GM19438 (cell line): ENCODE measurements around the gene OBSCN.

ENCODE experiments used
- ATAC-seq: cut with Tn5 transposase; IDR thresholded peaks from one replicate; pipeline ENCODE4 v1.9.1; 2021; ENCODE audit warnings: low read depth; ENCODE audit not compliant: unreplicated experiment

The OBSCN gene

DNA sequence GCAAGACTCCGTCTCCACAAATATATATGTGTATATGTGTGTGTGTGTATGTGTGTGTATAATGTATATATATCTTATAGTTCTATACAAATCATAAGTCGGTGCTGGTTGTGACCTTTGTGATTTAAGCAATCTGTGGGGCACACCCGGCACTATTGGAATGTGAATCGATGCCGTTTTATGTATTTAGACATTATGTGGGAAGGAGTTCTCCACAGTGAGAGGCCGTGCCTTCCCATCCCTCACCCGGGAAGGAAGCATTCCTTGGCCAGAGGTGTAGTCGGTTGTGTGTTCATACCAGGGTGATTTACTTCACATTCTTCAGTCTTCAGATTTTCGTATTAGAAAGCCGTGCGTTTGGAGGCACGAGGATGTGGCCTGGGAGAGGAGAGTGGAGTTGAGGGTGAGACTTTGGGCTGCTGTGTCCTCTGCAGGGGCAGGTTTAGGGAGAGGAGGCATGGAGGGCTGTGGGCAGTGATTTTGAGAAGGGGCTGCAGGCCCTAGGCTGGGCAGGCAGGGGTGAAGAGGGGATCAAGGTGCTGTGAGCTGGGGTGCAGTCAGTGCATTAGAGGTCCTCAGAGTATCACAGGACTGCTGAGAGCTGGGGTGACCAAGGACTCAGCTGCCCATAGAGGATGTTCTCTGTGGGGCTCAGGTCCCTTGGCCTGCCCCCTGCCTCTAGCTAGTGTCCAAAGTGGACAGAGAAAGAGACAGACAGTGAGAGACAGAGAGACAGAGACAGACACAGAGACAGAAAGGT is 141.0 kb downstream of the OBSCN start:
- no peak for ATAC-seq

DNA sequence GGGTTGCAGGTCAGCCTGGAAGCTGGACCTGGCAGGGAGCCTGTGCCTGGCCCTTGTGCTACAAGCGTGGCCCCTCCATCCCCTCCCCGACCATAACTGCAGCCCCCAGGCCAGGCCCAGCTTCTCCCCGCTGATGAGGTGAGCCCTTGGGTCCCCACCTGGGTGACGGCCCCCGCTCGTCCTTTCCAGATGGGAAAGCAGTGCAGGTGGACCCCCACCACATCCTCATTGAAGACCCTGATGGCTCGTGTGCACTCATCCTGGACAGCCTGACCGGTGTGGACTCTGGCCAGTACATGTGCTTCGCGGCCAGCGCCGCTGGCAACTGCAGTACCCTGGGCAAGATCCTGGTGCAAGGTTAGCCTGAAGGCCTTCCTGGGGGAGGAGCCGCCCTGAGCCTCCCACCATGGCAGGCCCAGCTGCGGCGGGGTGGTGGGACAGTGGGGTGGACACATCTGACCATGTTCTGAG is 141.9 kb downstream of the OBSCN start:
- ATAC-seq: no peak

DNA sequence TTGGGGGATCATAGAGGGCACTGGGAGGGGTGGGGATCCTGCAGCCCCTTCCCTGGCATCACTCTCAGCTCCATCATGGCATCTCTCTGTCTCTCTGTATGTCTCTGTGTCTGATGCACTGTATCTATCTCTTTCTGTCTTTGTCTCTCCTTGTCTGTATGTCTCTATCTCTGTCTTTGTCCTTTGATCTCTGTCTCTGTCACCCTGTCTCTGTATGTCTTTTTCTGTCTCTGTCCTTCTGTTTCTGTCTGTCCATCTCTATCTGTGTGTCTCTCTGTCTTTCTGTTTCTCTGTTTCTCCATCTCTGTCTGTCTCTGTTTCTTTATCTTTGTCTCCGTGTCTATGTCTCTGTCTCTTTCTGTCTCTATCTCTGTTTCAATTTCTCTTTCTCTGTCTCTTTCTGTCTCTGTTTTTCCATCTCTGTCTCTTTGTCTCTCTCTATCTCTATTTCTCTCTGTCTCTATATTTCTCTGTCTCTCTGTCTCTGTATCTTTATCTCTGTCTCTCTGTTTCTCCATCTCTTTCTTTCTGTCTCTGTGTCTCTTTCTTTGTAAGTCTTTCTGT is 142.4 kb downstream of the OBSCN start:
- no peak for ATAC-seq

DNA sequence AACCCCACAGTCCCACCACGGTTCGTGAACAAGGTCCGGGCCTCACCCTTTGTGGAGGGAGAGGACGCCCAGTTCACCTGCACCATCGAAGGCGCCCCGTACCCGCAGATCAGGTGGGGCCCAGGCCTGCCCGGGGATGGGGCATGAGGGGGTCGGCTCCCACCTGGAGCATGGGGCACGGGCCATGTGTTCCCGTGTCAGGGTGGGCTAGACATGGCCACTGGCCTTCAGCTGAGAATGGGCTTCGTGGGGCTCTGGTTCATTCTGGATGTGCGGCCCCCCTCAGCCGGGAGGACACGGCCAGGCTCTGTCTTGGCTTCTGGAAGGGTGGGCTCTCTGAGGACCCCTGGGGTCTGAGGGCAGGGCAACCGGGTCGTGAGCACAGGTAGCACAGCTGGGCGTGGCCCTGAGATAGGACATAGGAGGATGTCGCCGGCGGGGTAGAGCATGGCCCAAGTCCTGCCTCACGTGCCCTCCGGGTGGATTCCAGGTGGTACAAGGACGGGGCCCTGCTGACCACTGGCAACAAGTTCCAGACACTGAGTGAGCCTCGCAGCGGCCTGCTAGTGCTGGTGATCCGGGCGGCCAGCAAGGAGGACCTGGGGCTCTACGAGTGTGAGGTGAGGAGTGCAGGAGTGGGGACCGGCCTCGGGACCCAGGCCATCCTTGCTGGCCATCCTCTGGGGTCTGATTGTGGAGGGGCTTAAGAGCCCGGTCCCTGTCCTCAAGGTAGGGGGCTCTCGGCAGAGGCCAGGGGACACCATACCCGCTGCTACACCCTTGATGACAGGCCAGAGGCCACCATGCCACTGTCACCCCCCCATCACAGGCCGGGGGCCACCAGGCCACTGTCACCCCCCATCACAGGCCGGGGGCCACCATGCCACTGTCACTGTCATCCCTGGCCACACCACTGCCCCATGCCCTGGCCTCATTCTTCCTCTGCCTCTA is 143.3 kb downstream of the OBSCN start:
- ATAC-seq: no peak

DNA sequence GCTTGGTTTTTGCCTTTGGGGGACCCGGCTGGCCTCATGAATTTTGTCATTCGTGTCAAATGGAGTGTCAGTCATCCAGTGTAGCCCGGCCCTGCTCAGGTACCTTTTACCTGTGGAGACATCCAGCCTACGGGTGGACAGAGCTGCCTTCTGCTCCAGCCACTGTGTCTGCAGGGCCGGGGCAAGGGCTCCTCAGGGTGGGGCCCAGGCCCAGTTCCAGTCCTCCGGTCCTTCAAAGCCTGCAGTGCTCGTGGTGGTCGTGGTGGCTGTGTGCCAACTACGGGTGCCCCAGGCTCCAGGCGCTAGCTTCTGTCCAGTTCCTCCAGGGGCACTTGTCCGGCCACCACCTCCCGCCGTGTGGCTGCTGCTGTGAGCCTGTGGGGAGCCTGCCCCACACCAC is 144.0 kb downstream of the OBSCN start:
- no peak for ATAC-seq

DNA sequence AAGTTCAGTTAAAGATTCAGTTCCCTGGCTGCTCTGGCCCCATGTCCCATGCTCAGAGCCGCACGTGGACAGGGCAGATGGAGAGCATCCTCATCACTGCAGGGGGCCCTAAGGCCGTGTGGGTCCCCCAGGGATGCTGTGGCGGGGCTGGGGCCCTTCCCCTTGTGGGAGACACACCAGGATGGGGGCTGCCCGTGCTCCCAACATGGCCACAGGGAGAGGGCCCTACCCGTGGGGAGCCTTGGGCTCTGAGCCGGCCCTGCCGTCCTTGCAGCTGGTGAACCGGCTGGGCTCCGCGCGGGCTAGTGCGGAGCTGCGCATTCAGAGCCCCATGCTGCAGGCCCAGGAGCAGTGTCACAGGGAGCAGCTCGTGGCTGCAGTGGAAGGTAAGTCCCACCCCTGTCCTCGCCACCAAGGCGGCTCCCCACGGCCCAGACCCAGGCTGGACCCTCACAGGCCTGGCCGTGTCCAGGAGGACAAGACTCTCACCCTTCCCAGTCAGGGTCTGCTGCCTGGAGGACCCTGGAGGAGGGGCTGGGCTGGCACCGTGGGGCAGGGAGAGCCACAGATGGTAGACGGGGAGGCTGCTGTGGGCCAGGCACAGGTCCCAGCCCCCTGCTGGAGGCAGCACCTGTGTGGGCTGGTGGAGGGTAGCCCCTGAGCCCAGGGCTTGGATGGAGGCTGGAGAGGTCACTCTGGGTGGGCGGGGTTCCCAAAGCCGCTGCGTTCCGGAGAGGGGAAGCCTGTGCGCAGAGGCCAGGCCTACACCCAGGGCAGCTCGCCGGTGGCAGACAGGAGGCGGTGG is 145.0 kb downstream of the OBSCN start:
- ATAC-seq: no peak

DNA sequence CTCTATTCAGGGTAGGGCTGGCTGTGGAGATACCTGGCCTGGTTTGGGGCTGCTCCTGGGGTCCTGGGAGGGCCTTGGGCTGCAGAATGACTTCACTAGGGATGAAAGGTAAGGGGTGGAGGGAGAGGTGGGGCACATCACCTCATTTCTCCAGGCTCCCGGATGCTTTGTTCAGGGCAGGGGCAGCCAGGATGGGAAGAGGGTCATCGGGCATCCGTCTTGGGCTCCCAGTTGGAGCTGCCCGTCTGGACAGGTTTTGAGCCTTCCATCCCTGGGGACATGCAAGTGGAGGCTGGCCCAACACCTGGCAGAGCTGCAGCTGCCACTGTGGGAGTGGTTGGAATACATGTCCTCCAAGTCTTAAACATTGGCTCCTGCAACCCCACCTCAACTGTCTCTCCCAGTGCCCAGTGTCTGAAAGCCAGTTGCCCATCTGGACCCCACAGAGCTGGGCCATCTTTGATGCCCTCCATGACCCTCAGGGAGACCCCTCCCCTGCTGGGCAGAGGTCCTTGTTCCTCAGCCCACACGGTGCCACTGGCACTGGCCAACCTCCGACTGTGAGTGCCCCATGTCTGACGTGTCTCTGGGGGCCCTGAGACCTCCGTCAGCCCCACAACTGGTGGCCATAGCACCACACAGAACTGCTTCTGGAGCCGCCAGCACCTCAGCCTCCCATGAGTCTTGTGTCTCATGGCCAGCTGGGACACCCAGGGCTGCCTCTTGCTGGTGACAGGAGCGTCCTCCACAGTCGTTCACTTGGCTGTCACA is 145.9 kb downstream of the OBSCN start:
- no peak for ATAC-seq

DNA sequence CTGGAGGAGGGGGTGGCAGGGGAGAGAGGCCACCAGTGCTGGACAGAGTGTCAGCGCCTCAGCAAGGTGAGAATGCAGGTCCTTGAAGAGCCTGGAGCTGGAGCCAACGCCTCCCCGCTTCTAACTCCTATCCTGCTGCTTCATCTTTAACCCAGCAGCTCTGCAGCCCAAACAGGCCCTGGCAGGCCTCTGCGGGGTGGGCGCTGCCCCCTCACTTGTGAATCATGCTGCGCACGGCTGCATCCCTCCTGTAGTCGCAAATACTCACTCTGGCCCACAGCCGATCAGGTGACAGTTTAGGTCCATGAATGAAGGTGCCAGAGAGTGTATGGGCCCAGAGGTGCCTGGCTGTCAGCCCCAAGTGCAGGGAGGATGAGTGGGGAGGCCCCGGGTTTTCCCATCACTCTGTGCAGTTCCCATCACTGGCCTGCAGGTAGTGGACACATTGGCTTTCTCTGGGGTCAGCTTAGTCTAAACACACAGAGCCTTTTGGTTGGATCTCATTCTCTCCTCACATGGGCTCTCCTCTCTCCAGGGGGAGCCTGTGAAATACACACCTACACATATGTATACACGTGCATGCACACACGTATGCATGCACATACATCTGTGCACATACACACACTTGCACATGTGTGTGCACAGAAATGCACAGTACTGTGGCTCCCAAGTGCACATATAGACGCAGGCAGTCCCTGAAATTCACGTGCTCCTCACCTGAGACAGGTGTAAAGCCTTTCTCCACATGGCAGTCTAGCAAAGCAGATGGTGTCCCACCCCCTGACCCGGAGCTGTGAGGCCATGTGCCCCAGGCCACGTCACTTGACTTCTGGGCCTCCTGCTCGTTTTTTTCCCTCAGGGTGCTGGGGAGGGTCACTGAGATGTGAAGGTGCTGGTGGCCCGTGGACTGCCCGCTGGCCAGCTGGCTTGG is 146.8 kb downstream of the OBSCN start:
- ATAC-seq: no peak

DNA sequence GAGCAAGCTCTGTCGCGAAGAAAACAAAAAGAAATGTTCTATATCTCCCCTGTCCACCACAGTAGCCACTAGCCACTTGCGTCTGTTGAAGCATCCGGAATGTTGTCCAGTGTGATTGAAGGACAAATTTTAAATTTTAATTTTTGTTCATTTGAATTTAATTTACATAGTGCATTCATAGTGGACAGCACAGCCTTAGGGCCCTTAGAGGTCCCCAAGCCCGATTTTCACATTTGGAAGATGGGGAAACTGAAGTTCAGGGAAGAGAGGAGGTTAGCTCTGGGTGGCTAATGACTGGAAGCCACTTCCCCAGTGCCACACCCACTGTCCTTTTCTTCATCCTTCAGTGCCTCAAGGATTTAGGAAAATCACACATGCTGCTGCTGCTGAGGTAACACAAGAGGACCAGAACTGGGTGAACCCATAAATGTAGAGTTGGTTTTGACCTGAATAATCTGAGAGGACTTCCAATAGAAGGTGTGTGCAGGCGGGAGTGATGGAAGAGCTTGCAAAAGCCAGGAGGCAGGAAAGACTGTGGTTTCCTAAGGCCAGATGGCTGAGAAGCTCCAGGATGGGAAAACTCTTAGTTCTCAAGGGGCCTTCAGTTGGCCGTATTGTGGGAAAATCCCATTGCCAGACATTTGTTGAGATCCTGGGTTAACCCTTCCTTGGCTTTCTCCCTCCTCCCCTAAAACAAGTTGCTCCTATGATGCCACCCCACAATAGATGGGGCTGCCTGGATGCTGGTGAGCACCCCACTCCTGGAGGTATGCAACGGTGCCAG is 149.2 kb downstream of the OBSCN start:
- no peak for ATAC-seq

DNA sequence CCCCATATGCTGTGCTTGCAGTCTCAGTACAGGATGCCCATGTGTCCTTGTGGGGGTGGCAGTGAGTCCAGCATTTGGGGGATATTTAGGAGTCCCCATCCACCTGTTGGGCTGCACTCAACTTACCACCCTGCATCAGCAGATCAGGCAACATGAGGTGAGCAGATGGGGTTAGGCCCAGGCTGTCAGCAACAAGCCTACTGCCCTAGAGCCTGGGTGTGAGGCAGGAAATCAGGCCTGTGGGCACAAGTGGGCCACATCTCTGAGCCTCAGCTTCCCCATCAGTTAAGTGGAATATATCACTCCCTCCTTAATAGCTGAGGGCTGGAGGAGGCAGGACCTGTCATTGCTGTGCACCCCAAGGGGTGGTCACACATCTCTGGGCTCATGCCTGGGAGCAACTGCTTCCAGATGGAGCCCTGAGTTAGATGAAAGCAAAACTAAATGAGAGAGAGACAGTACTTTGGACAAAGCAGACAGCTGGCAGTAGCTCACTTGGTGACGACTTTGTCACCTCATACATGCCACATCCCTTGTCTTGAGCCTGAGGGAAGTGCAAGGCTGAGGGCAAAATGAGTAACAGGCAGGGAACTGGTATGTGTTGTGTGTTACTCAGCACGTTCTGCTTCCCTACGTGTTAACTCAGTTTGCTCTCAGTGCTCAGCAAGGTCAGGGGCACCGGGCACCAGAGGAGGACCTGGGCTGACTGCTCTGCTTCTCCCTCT is 150.4 kb downstream of the OBSCN start:
- no peak for ATAC-seq

DNA sequence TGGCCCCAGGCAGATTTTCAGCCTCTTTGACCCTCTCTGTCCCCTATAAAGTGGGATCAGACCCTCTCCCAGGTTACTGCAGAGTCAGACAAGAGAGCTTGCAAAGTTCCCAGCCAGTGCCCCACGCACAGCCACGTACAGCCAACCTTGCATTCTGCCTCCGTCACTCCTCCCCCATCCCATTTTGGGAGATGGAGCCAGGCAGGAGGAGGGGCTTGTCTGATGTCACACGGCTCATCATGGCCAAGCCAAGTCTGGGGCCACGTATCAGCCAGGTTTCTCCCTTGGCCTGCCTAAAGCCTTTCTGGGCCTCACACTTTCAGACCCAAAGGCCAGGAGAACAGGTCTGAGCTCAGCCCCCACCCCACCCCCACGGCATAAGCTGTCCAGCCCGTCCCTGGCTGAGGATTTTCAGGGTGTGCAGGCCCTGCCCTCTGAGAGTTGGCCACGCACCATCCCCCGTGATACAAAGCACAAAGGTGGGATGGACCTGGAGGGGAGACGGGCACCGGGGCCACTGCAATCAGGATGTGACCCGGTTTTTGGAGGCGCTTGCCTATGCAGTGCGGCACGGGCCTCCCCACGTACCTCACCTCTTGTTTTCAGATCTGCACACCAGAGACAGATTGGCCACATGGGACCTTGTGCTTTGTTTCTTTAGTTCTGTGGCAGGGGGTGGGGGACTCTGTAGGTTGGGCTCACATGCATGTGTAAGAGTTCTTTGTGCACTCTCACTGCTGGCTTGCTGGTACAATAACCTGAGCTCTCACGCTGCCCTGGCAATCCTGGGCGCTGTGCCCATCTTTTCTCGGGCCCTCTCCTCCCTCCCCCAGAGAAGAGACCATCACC is 151.1 kb downstream of the OBSCN start:
- no peak for ATAC-seq

DNA sequence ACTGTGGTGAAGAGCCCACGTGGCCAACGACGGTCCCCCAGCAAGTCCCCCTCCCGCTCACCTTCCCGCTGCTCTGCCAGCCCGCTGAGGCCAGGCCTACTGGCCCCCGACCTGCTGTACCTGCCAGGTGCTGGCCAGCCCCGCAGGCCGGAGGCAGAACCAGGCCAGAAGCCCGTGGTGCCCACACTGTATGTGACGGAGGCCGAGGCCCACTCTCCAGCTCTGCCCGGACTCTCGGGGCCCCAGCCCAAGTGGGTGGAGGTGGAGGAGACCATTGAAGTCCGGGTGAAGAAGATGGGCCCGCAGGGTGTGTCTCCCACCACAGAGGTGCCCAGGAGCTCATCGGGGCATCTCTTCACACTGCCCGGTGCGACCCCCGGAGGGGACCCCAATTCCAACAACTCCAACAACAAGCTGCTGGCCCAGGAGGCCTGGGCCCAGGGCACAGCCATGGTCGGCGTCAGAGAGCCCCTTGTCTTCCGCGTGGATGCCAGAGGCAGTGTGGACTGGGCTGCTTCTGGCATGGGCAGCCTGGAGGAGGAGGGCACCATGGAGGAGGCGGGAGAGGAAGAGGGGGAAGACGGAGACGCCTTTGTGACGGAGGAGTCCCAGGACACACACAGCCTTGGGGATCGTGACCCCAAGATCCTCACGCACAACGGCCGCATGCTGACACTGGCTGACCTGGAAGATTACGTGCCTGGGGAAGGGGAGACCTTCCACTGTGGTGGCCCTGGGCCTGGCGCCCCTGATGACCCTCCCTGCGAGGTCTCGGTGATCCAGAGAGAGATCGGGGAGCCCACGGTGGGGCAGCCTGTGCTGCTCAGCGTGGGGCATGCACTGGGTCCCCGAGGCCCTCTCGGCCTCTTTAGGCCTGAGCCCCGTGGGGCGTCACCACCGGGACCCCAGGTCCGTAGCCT is 152.0 kb downstream of the OBSCN start:
- ATAC-seq: no peak

DNA sequence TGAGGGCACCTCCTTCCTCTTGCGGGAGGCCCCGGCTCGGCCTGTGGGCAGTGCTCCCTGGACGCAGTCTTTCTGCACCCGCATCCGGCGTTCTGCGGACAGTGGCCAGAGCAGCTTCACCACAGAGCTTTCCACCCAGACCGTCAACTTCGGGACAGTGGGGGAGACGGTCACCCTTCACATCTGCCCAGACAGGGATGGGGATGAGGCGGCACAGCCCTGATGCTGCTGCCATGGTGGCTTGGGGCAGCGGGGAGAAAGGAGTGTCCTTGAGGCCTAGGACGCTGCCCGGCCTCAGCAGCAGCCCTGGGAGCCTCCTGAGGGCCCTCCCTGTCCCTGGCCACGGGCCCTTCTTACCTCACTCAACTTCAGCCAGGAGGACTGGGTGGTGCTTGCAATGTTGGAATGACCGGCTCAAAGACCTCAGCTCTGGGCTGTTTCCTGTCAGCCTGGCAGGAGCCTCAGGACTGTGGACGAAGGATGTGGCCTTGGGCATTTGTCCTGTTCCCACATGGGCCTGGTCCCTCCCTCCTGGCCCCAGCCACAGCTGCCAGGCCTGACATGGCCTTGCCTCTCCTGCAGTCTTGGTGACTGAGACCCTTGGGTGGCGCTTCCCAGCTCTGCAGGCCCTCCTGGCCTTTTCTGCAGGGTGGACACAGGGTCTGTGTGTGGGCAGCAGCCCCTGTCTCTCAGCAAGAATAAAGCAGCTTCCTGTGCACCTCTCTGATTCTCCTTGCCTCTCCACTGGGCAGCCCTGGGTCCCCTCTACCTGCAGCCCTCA is 152.9 kb downstream of the OBSCN start:
- ATAC-seq: no peak

DNA sequence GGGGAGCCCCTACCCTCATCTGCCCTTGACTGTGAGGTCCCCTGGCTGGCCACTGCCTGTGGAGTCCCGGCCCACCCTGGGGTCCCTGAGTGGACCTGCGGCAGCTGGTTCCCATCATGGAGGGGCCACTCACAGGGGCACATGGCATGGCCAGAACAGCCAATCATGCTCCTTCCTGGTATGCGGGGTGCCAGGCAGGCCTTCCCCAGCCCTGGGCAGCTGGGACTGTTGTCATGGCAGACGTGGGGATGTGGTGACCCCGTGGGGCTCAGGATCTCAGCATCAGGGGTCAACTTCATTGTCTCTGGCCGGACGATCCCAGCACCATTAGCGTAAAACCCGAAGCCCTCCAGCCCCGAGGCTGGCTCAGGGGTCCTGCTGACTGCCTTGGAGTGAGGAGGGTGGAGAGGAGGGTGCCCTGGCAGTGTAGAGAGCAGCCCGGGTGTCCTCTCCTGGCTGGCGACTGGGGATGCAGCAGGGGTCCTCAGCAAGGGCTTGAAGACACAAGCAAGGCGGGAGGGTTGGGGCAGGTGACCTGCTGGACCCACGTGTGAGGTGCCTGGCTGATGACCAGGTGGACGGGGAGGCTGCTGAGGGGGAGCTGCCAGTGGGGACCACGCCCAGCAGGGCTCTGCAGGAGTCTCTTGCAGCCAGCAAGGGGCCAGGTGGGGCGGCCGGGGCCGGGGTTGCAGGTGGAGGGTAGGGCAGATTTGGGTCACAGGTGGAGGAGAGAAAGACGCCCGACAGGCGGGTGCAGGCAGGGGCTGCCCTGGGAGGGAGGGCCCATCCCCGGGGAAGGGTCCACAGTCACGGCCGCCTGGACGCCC is 153.7 kb downstream of the OBSCN start:
- no peak for ATAC-seq
